K562 (cell line): ENCODE results near the gene ANKMY1. TPM values are rescaled to one million over a fixed set of nuclear protein-coding genes. Genes with fewer than 3 reads are reported as not detected.

Experiments used
- CEBPB ChIP-seq: fragments of 450-650 bp; IDR thresholded peaks from 2 replicates; pipeline ENCODE4 v1.6.1; 2016; ENCODE audit warnings: missing genetic modification characterization, missing compliant biosample characterization
- CTBP1 ChIP-seq: fragments of 450-650 bp; IDR thresholded peaks from 2 replicates; pipeline ENCODE4 v1.6.1; 2016; ENCODE audit warnings: borderline replicate concordance
- ELF1 ChIP-seq: fragments of 200-800 bp; sonication (Bioruptor generic); IDR thresholded peaks from 2 replicates; pipeline ENCODE4 v1.6.1; 2016; ENCODE audit warnings: missing genetic modification characterization, missing compliant biosample characterization
- ESRRA ChIP-seq: fragments of 450-650 bp; IDR thresholded peaks from 2 replicates; pipeline ENCODE4 v1.6.1; 2014; ENCODE audit warnings: low read depth, mild to moderate bottlenecking, moderate library complexity, borderline replicate concordance
- HDAC1 ChIP-seq, 2 experiments: fragments of 450-650 bp; IDR thresholded peaks; 2 replicates each; pipeline ENCODE4 v1.6.1; 2016 to 2017; ENCODE audit warnings: inconsistent platforms in 1 of 2, mild to moderate bottlenecking in 1 of 2, moderate library complexity in 1 of 2
- L3MBTL2 ChIP-seq: fragments of 450-650 bp; IDR thresholded peaks from 2 replicates; pipeline ENCODE4 v1.6.1; 2016; ENCODE audit warnings: mild to moderate bottlenecking, moderate library complexity
- POLR2A ChIP-seq: fragments of 450-650 bp; conservative IDR thresholded peaks from 2 replicates; pipeline ENCODE4 v1.6.1; 2016
- RBFOX2 ChIP-seq: fragments of 200-400 bp; formaldehyde crosslinking; IDR thresholded peaks from 2 replicates; pipeline ENCODE4 v1.6.1; 2017; ENCODE audit warnings: low read depth, mild to moderate bottlenecking, low read length, moderate library complexity
- SOX6 ChIP-seq: fragments of 450-650 bp; IDR thresholded peaks from 2 replicates; pipeline ENCODE4 v1.6.1; 2014; ENCODE audit warnings: mild to moderate bottlenecking
- ZFX ChIP-seq: sonication (generic); formaldehyde crosslinking; IDR thresholded peaks from 2 replicates; pipeline ENCODE4 v1.8.0; 2022; ENCODE audit warnings: mild to moderate bottlenecking, missing genetic modification reagents, moderate library complexity
- ZNF134 ChIP-seq: fragments of 250-450 bp; sonication (Bioruptor Pico); conservative IDR thresholded peaks from 2 replicates; pipeline ENCODE4 v1.4.0; 2020
- ZNF408 ChIP-seq: fragments of 250-450 bp; sonication (Bioruptor Pico); IDR thresholded peaks from 2 replicates; pipeline ENCODE4 v1.4.0; 2020; ENCODE audit warnings: low read depth, mild to moderate bottlenecking, moderate library complexity
- polyA plus RNA-seq, 8 experiments: library from polyadenylated mRNA; depleted of rRNA in 4 of 8; stranded (reverse) in 5 of 8; unstranded in 3 of 8; fragments of >200 nt; fragmentation: Nextera tagmentation in 2 of 8; fragmentation: Illumina TruSeq in 1 of 8; extraction: Ambion mirVana in 2 of 8; extraction: Trizol in 1 of 8; gene quantifications; 2 replicates each; pipeline versions ENCODE4 v1.2.1 to v1.2.3, GENCODE V29; 2011 to 2014; ENCODE audit warnings: inconsistent platforms in 1 of 8, missing spikeins in 1 of 8
- total RNA-seq, 7 experiments: library from RNA; depleted of rRNA in 6 of 7; stranded (reverse); fragments of >200 nt in 6 of 7; fragmentation: Illumina TruSeq in 2 of 7; extraction: Trizol in 2 of 7; gene quantifications; 2 replicates each; pipeline versions ENCODE4 v1.2.1 to v1.2.3, GENCODE V29; 2011 to 2021; ENCODE audit warnings: low replicate concordance in 1 of 7
- TF ChIP-seq, protein P1 (sequence below): fragments of 250-450 bp; sonication (Bioruptor Pico); IDR thresholded peaks from 2 replicates; pipeline ENCODE4 v1.4.0; 2020; ENCODE audit warnings: mild to moderate bottlenecking
- TF ChIP-seq, protein P2 (sequence below), 2 experiments: IDR thresholded peaks; 2 replicates each; pipeline ENCODE4 v1.6.1; 2012; ENCODE audit warnings: improper control_type of control experiment in 2 of 2, low read depth in 2 of 2, low read length in 2 of 2, borderline replicate concordance in 1 of 2
- TF ChIP-seq, protein P3 (sequence below): IDR thresholded peaks from 2 replicates; pipeline ENCODE4 v1.6.1; 2011; ENCODE audit warnings: borderline replicate concordance, low read depth, mild to moderate bottlenecking, moderate library complexity, low read length; ENCODE audit not compliant: insufficient read depth, poor library complexity, severe bottlenecking
- TF ChIP-seq, protein P4 (sequence below), 3 experiments: fragments of 200-800 bp in 1 of 3; fragments of 250-450 bp in 1 of 3; fragments of 450-650 bp in 1 of 3; sonication (Bioruptor Pico) in 1 of 3; sonication (Bioruptor generic) in 1 of 3; formaldehyde crosslinking in 1 of 3; IDR thresholded peaks; 2 replicates each; pipeline versions ENCODE4 v1.6.1 to v1.8.0; 2016 to 2022; ENCODE audit warnings: mild to moderate bottlenecking in 2 of 3, missing genetic modification characterization in 2 of 3, missing compliant biosample characterization in 1 of 3, moderate library complexity in 1 of 3

ANKMY1 gene
- total and polyA plus RNA-seq, 9 of the 15 experiments (the other 6 are each of a cell fraction or from before 2014, with no cell fraction given): 0.75 to 15.1 (median 11.7) TPM

DNA sequence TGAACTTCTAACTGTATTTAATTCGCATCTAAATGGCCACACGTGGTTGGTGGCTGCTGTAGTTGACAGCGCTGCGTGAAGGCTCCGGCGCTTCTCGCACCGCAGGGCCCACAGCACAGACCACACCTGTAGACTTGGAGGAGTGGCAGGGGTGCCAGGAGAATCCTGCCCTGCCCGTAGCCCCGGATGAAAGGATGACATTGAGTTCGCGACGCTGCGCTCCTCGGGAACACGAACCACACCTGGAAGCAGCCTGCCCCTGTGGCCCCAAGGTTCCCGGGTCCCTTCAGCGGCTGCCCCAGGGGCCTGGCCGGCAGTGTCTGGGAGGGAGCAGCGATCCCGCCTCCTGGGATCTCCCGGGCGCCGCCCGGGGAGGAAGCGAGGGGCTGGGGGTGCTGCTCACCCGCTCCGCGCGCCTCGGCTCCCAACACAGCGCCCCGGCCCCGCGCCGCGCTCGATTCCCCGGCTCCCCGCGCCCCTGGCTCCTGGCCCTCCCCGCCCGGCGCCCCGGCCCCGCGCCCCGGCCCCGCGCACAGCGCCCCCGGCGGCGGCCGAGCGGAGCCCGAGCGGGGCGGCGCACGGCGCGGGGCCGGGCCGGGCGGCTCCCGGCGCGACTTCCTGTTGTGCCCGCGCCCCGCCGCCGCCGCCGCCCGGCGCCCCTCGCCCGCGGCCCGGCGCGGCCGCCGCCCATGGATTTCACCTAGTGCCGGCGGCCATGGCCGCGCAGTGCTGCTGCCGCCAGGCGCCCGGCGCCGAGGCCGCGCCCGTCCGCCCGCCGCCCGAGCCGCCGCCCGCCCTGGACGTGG, 10.3 kb upstream of the ANKMY1 start, which contains the start of gene RNPEPL1 (continued):
- TF ChIP-seq ZFX (CRISPR knock-in tag) (peak; percentile 68), POLR2A (peak; percentile 29; the same call in 1 of the 2 replicates), ZNF408 (no peak), ELF1 (0 out of 2 replicates have a peak, but pooled peaks have one; percentile 28), CTBP1 (peak; percentile 28; the same call in 1 of the 2 replicates), CEBPB (tag) (no peak), ZNF134 (no peak), HDAC1 (IDR thresholded peaks at IDR 0.05) (peak in 1 of 2 experiments; percentile 56; a peak in 1 of 4 replicates), RBFOX2 (peak; percentile 65), SOX6 (no peak), ESRRA (no peak), L3MBTL2 (peak; percentile 41; the same call in 1 of the 2 replicates)
- TF ChIP-seq, protein P1, sequence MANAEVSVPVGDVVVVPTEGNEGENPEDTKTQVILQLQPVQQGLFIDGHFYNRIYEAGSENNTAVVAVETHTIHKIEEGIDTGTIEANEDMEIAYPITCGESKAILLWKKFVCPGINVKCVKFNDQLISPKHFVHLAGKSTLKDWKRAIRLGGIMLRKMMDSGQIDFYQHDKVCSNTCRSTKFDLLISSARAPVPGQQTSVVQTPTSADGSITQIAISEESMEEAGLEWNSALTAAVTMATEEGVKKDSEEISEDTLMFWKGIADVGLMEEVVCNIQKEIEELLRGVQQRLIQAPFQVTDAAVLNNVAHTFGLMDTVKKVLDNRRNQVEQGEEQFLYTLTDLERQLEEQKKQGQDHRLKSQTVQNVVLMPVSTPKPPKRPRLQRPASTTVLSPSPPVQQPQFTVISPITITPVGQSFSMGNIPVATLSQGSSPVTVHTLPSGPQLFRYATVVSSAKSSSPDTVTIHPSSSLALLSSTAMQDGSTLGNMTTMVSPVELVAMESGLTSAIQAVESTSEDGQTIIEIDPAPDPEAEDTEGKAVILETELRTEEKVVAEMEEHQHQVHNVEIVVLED (CRISPR knock-in tag): no peak
- TF ChIP-seq, protein P2, sequence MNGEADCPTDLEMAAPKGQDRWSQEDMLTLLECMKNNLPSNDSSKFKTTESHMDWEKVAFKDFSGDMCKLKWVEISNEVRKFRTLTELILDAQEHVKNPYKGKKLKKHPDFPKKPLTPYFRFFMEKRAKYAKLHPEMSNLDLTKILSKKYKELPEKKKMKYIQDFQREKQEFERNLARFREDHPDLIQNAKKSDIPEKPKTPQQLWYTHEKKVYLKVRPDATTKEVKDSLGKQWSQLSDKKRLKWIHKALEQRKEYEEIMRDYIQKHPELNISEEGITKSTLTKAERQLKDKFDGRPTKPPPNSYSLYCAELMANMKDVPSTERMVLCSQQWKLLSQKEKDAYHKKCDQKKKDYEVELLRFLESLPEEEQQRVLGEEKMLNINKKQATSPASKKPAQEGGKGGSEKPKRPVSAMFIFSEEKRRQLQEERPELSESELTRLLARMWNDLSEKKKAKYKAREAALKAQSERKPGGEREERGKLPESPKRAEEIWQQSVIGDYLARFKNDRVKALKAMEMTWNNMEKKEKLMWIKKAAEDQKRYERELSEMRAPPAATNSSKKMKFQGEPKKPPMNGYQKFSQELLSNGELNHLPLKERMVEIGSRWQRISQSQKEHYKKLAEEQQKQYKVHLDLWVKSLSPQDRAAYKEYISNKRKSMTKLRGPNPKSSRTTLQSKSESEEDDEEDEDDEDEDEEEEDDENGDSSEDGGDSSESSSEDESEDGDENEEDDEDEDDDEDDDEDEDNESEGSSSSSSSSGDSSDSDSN (IDR thresholded peaks at IDR 0.05; ENCODE audit: borderline replicate concordance in 1 of 2, low read depth in 2 of 2, low read length in 2 of 2): peak in 1 of 2 experiments; percentile 62; a peak in 1 of 4 replicates
- TF ChIP-seq, protein P3, sequence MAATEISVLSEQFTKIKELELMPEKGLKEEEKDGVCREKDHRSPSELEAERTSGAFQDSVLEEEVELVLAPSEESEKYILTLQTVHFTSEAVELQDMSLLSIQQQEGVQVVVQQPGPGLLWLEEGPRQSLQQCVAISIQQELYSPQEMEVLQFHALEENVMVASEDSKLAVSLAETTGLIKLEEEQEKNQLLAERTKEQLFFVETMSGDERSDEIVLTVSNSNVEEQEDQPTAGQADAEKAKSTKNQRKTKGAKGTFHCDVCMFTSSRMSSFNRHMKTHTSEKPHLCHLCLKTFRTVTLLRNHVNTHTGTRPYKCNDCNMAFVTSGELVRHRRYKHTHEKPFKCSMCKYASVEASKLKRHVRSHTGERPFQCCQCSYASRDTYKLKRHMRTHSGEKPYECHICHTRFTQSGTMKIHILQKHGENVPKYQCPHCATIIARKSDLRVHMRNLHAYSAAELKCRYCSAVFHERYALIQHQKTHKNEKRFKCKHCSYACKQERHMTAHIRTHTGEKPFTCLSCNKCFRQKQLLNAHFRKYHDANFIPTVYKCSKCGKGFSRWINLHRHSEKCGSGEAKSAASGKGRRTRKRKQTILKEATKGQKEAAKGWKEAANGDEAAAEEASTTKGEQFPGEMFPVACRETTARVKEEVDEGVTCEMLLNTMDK: peak; percentile 3
- TF ChIP-seq, protein P4, sequence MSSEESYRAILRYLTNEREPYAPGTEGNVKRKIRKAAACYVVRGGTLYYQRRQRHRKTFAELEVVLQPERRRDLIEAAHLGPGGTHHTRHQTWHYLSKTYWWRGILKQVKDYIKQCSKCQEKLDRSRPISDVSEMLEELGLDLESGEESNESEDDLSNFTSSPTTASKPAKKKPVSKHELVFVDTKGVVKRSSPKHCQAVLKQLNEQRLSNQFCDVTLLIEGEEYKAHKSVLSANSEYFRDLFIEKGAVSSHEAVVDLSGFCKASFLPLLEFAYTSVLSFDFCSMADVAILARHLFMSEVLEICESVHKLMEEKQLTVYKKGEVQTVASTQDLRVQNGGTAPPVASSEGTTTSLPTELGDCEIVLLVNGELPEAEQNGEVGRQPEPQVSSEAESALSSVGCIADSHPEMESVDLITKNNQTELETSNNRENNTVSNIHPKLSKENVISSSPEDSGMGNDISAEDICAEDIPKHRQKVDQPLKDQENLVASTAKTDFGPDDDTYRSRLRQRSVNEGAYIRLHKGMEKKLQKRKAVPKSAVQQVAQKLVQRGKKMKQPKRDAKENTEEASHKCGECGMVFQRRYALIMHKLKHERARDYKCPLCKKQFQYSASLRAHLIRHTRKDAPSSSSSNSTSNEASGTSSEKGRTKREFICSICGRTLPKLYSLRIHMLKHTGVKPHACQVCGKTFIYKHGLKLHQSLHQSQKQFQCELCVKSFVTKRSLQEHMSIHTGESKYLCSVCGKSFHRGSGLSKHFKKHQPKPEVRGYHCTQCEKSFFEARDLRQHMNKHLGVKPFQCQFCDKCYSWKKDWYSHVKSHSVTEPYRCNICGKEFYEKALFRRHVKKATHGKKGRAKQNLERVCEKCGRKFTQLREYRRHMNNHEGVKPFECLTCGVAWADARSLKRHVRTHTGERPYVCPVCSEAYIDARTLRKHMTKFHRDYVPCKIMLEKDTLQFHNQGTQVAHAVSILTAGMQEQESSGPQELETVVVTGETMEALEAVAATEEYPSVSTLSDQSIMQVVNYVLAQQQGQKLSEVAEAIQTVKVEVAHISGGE (CRISPR knock-in tag; IDR thresholded peaks at IDR 0.05): peak in 1 of 3 experiments; percentile 74; a peak in 2 of 6 replicates
